ENCODE data around the gene TOM1.

The TOM1 gene

DNA sequence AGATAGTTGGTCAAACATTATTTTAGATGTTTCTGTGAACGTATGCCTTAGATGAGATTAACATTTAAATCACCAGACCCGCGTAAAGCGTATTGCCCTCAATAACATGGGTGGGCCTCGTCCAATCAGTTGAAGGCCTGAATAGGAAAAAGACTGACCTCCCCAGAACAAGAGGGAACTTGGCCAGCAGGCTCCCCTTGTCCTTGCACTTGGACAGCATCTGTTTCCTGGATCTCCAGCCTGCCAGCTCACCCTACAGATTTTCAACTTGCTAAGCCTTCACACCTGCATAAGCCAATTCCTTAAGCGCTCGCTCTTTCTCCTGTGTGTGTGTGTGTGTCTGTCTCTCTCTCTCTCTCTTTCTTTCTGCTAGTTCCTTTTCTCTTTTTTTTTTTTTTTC, 8.2 kb downstream of the TOM1 start:
- no peak for DNase-seq

DNA sequence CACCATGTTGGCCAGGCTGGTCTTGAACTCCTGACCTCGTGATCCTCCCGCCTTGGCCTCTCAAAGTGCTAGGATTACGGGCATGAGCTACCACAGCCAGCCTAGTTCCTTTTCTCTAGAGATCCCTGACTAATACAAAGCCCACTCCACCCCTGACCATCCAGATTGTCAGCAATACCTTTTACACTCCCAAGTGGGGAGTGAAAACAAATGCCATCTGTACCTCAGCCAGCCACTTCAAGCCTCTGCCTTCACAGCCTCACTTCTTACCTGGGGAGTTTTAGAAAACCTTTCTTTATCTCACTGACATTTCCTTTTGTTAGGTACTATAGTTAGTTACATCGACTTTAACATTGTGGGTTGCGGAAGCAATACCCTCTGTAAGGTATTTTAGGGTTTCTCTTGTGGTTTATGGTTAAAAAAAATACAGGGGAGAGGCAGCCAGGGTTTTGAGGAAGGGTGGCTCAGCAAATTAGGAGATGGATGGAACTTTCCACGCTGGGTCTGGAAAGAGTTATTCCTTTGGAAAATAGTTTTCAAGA, 8.9 kb downstream of the TOM1 start:
- DNase-seq = peak; percentile 41

DNA sequence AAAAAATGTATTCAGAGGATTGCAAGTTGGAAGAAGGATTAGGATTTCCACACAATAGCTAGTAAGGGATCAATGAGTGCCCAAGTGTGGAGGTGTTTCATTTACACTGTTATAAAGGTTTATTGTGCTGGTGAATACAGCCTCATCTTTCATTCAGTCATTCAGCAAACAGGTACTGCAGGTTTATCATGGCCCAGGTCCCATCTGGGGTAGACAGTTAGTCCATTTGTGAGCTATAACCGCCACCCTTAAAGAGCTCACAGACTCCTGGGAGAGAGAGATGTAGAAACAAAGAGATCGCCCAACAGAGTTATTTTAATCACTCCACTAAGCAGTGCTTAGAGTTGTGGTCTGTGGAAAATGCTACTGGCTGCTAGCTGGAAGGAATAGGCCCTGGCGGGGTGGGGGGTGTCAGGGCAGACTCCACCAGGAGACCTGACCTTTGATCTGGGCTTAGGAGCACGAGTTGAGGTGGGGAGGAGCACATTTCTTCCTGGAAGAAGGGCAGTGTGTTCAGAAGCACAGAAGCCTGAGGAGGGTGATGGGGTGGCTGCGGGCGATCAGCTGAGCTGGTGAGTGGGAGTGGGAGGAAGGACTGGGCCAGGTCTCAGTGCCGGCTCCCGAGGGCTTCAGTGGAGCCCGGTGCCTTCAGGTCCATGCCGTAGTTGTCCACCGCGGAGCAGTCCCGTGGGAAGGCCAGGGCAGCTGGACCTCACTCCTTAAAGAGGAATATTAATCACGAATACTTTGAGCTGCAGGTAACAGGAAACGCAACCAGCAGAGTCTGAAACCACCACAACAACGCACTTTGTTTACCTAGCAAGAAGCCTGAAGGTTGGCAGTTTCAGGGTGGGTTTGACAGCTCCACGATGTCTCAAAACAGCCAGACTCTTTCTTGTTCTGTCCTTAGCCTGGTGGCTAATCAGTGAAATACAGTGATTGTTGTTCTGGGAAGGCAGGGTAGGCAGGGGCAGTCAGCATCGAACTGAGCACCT, 11.2 kb downstream of the TOM1 start:
- DNase-seq = peak; percentile 43

DNA sequence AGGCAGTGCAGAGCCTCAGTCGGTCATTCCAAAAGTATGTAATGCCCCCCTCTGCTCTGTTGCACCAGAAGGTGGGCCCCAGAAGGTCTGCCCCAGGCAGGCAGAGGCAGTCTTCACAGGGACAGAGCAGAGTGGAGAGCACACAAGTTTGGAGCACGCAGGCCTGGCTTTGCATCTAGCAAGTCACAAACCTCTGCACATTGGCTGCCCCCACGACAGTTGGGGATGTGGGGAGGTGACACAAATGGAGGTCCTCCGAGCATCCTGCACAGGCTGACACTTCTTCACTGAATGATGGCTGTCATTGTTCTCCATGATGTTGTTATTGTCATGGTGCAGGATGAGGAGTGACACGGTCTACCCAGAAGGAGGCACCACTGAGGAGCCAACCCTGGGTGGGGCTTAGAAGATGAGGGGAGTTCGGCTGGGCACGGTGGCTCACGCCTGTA, 11.9 kb downstream of the TOM1 start:
- peak; percentile 33 for DNase-seq

DNA sequence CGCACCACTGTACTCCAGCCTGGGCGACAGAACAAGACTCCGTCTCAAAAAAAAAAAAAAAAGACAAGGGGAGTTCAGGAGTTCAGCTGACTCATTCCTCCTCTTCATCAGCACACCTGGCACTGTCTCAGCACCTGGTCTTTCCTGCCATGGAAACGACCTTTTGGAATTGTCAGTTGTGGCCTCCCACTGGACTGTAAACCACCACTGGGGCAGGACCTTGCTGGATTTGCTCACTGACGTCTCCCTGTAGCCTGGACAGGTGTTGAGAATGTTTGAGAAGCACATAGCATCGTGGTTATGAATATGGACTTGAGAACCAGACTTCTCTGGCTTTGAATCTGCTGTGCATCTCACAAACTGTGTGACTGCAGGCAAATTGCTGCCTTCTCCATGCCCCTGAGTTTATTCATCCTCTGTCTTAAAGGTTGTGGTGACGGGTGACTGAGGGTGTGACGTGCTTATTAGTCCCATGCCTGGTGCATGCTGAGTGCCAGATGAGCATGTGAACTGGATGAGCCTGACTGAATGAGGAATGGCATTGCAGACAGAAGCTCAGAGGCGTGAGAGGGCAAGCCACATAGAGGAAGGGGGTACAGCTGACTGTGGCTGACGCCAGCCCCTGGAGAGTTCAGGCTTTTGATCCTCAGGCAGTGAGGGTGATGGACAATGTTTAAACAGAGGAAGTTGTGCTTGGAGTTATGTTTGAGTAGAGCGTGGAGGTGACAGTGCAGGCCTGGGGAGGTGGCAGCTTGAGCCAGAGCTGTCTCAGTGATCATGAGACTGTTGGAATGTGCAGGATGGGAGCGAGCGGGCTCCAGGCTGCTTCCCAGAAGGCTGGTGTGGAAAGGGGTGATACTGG, 12.7 kb downstream of the TOM1 start:
- DNase-seq = peak; percentile 96

- peak; percentile 78 for DNase-seq
Measured at GRCh38 chr22:35313311-35314121, 13.8 kb downstream of the TOM1 start.

DNA sequence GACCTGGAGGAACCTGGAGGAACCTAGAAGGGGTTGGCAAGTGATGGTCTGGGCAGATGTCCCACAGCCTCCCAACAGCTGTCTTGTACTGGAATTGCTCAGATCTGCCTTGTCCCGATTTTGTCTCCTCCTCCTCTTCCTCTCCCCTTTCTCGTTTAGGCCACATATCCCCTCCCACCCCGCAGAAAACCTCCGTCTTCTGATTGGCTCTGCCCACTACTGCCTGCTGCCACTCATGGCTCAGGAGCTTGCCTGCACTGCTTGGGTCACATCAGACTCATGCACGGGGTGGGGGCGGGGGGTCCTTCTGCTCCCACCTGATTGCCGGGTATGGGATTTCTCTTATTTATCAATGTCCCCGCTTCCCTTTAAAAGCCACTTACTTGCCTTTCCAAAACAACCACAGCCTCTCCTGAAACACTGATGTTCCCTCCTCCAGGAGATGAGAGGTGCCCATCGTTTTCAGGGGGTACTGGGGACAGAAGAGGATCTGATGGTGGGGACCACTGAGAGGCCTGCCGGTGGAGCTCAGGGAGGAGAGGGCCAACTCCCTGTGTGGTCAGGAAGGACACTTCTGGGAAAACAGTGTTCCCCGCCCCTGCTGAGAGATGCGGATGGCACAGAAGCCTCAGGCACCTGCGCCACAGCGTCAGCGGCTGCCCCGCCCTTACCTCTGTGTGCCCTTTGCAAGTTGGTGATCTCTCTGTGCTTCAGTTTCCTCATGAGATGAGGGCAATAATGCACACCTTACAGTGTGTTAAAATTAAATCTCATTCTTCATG, 14.7 kb downstream of the TOM1 start:
- peak; percentile 87 for DNase-seq

- DNase-seq = no peak
Measured at GRCh38 chr22:35315141-35315854, 15.6 kb downstream of the TOM1 start.

GRCh38 chr22:35315855-35316745, 16.4 kb downstream of the TOM1 start:
- no peak for DNase-seq

GRCh38 chr22:35316751-35317150, 17.1 kb downstream of the TOM1 start:
- no peak for DNase-seq

GRCh38 chr22:35317680-35318290, 18.1 kb downstream of the TOM1 start:
- DNase-seq = no peak

- no peak for DNase-seq
Measured at GRCh38 chr22:35318346-35319215, 18.9 kb downstream of the TOM1 start.

DNA sequence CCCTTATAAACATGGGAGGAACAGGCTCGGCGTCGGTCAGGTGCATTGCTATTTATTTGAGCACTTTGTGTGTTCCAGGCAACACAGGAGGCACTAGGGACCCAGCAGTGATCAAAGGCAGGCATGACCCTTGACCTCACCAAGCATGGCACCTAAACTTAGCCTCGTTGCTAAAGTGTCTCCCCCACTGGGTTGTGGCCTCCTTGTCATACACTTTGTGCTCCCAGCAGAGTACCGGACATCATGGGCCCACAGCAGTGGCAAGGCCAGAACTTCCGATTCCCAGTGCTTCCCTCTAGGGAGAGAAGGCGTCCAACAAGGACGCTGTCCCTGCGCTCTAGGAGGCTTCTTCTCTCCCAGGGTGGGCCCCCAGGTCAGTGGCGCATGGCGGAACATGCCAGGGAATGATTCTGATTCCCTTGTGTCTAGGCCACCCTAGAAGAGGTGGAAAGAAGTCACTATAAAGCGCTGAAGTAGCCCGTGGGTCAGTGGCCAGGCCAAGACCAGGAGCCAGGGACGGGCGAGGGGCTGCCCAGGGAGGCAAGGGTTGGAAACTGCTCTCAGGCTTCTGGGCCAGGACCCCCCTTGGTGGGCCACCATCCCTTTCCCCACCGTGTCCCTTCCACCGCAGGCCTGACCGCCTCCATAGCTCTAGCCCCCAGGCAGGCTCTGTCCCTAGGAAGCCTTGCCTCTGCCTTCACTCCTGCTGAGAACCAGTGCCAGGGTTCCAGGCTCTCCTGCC, 19.7 kb downstream of the TOM1 start:
- DNase-seq = no peak

- DNase-seq = no peak
Measured at GRCh38 chr22:35322126-35322525, 22.4 kb downstream of the TOM1 start.

GRCh38 chr22:35322893-35323292, 23.2 kb downstream of the TOM1 start:
- no peak for DNase-seq

GRCh38 chr22:35323305-35323704, 23.6 kb downstream of the TOM1 start:
- DNase-seq = no peak

DNA sequence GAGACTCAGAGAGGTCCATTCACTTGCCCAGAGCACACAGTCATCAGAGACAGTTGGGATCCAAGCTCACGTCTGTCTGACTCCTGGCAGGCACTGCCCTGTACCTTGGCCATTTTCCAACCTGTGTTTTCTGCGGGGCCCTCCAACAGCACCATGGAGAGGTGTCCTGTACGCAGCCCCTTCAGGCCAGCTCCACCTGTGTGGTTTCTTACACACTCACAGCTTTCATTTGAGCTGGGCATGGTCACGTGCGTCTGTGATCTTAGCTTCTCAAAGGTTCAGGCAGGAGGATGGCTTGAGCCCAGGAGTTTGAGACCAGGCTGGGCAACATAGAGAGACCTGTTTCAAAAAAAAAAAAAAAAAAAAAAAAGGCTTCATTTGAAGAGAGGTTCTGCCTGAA, 24.4 kb downstream of the TOM1 start:
- no peak for DNase-seq

GRCh38 chr22:35324762-35325161, 25.1 kb downstream of the TOM1 start:
- DNase-seq = no peak
